ENCODE data around the gene CANT1. TPM values are rescaled to one million over a fixed set of nuclear protein-coding genes. Genes with fewer than 3 reads are reported as not detected.

Gene CANT1
- total RNA-seq, 1 experiment from 2014 or later = 97.1 TPM

DNA sequence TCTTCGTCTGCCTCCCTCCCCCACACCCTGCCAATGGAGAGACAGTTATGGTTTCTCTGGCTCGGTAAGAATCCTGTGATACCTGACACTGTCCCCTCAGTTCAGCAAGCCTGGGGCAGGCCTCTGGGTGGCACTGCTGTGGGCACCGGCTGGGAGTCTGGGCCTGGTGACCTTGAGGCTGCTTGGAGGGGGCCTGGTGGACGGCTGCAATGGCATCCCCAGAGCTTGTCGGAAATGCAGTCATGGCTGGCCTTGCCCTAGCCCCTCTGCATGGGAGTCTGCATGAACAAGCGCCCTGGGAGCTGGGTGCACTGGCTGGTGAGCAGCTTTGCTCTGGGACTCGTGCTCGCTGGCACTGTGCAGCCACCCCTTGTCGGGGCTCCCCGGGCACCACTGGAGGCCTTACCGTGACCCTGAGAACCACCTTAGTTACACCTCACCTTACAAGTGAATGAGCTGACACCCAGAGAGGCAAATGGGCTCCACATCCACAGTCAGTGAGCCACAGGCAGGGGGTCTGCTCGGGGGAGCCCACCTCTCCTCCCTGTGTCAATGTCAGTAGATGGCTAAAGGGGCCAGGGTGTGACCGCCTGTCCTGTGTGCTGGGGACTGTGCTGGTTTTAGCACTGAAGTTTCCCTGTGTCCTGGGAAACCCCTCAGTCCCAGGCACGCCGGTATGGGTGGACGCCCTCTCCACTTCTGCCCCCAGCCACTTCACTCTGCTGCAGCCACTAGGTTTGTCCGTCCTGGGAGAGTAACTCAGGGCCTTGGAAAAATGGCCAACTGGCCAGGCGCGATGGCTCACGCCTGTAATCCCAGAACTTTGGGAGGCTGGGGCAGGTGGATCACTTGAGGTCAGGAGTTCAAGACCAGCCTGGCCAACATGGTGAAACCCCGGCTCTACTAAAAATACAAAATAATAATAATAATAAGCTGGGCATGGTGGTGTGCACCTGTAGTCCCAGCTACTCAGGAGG, 31.3 kb downstream of the CANT1 start:
- H3K79me2 ChIP-seq (ENCODE audit: insufficient read depth, low read length) = peaks cover 31% of the 10 kb centered on the region
- DNase-seq (ENCODE audit: low read depth, low spot score) (no peak), ATAC-seq (peak; percentile 31)
- POLR2A ChIA-PET = interaction anchor here (0.6 to 1.6 kb wide), 2 partner anchors 61 to 116 kb away, joined by 3 to 4 read pairs; no protein-coding TSS in a partner anchor
- H3K4me1 ChIP-seq (ENCODE audit: control insufficient read depth in 1 of 2, insufficient read depth in 2 of 2, low read length in 2 of 2) = peaks cover 35 to 57% of the 10 kb centered on the region in 2 experiments
- peak overlapping the region; percentile 81 to 83 for H3K4me3 ChIP-seq (replicated peaks in 1 of 2; ENCODE audit: low read depth in 1 of 2, low read length in 2 of 2)
- no peaks in the 10 kb centered on the region for H3K27me3 ChIP-seq (ENCODE audit: insufficient read depth, low read length)
- H4K20me1 ChIP-seq (ENCODE audit: insufficient read depth) = no peaks in the 10 kb centered on the region
- H3K36me3 ChIP-seq (ENCODE audit: control insufficient read depth in 1 of 2, insufficient read depth in 2 of 2, low read length in 2 of 2) = peaks cover 14 to 24% of the 10 kb centered on the region in 2 experiments; a peak in 3 of 4 replicates
- H3K9me2 ChIP-seq (ENCODE audit: insufficient read depth) = no peaks in the 10 kb centered on the region
- H2AFZ ChIP-seq (ENCODE audit: low read depth, low read length, poor library complexity, severe bottlenecking) = no peak overlapping the region
- TF ChIP-seq SIN3A (IDR thresholded peaks at IDR 0.05; ENCODE audit: low read depth) = no peak
- TF ChIP-seq, protein P1, sequence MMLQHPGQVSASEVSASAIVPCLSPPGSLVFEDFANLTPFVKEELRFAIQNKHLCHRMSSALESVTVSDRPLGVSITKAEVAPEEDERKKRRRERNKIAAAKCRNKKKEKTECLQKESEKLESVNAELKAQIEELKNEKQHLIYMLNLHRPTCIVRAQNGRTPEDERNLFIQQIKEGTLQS (IDR thresholded peaks at IDR 0.05) = no peak
- TF ChIP-seq ELF1 (IDR thresholded peaks at IDR 0.05; ENCODE audit: borderline replicate concordance, low read depth) = no peak
- TF ChIP-seq, protein P2, sequence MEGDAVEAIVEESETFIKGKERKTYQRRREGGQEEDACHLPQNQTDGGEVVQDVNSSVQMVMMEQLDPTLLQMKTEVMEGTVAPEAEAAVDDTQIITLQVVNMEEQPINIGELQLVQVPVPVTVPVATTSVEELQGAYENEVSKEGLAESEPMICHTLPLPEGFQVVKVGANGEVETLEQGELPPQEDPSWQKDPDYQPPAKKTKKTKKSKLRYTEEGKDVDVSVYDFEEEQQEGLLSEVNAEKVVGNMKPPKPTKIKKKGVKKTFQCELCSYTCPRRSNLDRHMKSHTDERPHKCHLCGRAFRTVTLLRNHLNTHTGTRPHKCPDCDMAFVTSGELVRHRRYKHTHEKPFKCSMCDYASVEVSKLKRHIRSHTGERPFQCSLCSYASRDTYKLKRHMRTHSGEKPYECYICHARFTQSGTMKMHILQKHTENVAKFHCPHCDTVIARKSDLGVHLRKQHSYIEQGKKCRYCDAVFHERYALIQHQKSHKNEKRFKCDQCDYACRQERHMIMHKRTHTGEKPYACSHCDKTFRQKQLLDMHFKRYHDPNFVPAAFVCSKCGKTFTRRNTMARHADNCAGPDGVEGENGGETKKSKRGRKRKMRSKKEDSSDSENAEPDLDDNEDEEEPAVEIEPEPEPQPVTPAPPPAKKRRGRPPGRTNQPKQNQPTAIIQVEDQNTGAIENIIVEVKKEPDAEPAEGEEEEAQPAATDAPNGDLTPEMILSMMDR (IDR thresholded peaks at IDR 0.05 in 2 of 3, conservative IDR thresholded peaks at IDR 0.05 in 1 of 3; ENCODE audit: borderline replicate concordance in 1 of 3, insufficient read depth in 1 of 3, low read depth in 2 of 3, low read length in 2 of 3) = peak in 2 of 3 experiments; percentile 39 to 45; a peak in 3 of 6 replicates
- TF ChIP-seq POLR2AphosphoS5 (IDR thresholded peaks at IDR 0.05; ENCODE audit: low read depth, low read length) = no peak
- peak; percentile 45 for TF ChIP-seq TCF7L2 (IDR thresholded peaks at IDR 0.05; ENCODE audit: borderline replicate concordance, extremely low read depth, insufficient read depth, insufficient read length)
- no peaks in the 10 kb centered on the region for H3K9me3 ChIP-seq (ENCODE audit: control insufficient read depth in 1 of 2, insufficient read depth in 1 of 2, low read depth in 1 of 2, low read length in 2 of 2)
- BruUV-seq (replicated peaks) = no TSS peak
- H3K4me2 ChIP-seq (ENCODE audit: low read length) = peak overlapping the region; percentile 95
- RAD21 ChIA-PET (ENCODE audit: low non-redundant PET in 1 of 2, low total read pairs in 2 of 2, uncharacterized antibody in 2 of 2, unreplicated experiment in 2 of 2) = no interaction called here
- intact Hi-C loops (cut with micrococcal nuclease) = loop anchor here (5.0 kb wide), 1 partner anchor 811 kb away; the partner anchor contains the start of gene SYNGR2
- CTCF ChIA-PET = interaction anchor here (1.7 kb wide), 1 partner anchor 112 kb away, joined by 6 read pairs; no protein-coding TSS in a partner anchor
- H3K27ac ChIP-seq (ENCODE audit: low read depth, low read length) = peak overlapping the region; percentile 66
- peak overlapping the region; percentile 80 for H3K9ac ChIP-seq (ENCODE audit: low read length)

Measured in HCT116 (cell line).